DND-41 (cell line): ENCODE measurements around the gene TMEM184B.

ENCODE experiments used
- ATAC-seq: fragments of 200-7000 bp; cut with Tn5 transposase; 3 replicates; pipeline ENCODE4 v1.9.1; 2021; ENCODE audit warnings: low read depth; ENCODE audit not compliant: insufficient read depth
- DNase-seq: peaks from one replicate; pipeline ENCODE4 v3.0.0-alpha.2; 2020
- H2AFZ ChIP-seq: 2 replicates; pipeline ENCODE4 v1.6.0; 2012; ENCODE audit warnings: low read depth, low read length
- H3K27ac ChIP-seq: 2 replicates; pipeline ENCODE4 v1.5.1; 2012; ENCODE audit warnings: low read length, inconsistent platforms
- H3K27me3 ChIP-seq: fragments of 200-600 bp; sonication (generic); 2 replicates; pipeline ENCODE4 v1.6.0; 2012; ENCODE audit warnings: low read length, mild to moderate bottlenecking, inconsistent platforms; ENCODE audit not compliant: insufficient read depth, poor library complexity
- H3K36me3 ChIP-seq: 2 replicates; pipeline ENCODE4 v1.5.1; 2012; ENCODE audit warnings: low read length, inconsistent platforms; ENCODE audit not compliant: insufficient read depth
- H3K4me1 ChIP-seq: 2 replicates; pipeline ENCODE4 v1.5.1; 2012; ENCODE audit warnings: mild to moderate bottlenecking, low read length; ENCODE audit not compliant: insufficient read depth
- H3K4me2 ChIP-seq: 2 replicates; pipeline ENCODE4 v1.6.0; 2012; ENCODE audit warnings: mild to moderate bottlenecking, moderate library complexity, low read length, inconsistent platforms; ENCODE audit not compliant: insufficient read depth
- H3K4me3 ChIP-seq, 2 experiments: fragments of 200-600 bp in 1 of 2; shearing (Covaris generic) in 1 of 2; 2 replicates each; pipeline ENCODE4 v1.5.1; 2012 to 2016; ENCODE audit warnings: inconsistent platforms in 2 of 2, low read length in 2 of 2, mild to moderate bottlenecking in 2 of 2, low read depth in 1 of 2, moderate library complexity in 1 of 2
- H3K79me2 ChIP-seq: 2 replicates; pipeline ENCODE4 v1.6.0; 2012; ENCODE audit warnings: low read length, inconsistent platforms; ENCODE audit not compliant: insufficient read depth
- H3K9ac ChIP-seq: 2 replicates; pipeline ENCODE4 v1.6.0; 2012; ENCODE audit warnings: low read depth, mild to moderate bottlenecking, inconsistent platforms, low read length, moderate library complexity
- H3K9me3 ChIP-seq: 2 replicates; pipeline ENCODE4 v1.5.1; 2012; ENCODE audit warnings: low read length, moderate library complexity, mild to moderate bottlenecking, inconsistent platforms; ENCODE audit not compliant: insufficient read depth, severe bottlenecking
- H4K20me1 ChIP-seq: 2 replicates; pipeline ENCODE4 v1.6.0; 2012; ENCODE audit warnings: low read length; ENCODE audit not compliant: insufficient read depth
- EZH2 ChIP-seq: IDR thresholded peaks from 3 replicates; pipeline ENCODE4 v1.6.1; 2012; ENCODE audit warnings: borderline replicate concordance, low read depth, mild to moderate bottlenecking, moderate library complexity, low read length, inconsistent platforms; ENCODE audit not compliant: severe bottlenecking
- TF ChIP-seq, protein P1 (sequence below): IDR thresholded peaks from 2 replicates; pipeline ENCODE4 v1.5.1; 2012; ENCODE audit warnings: borderline replicate concordance, low read length, moderate library complexity, mild to moderate bottlenecking; ENCODE audit not compliant: poor library complexity, severe bottlenecking; ENCODE audit errors: extremely low read depth

Gene TMEM184B

DNA sequence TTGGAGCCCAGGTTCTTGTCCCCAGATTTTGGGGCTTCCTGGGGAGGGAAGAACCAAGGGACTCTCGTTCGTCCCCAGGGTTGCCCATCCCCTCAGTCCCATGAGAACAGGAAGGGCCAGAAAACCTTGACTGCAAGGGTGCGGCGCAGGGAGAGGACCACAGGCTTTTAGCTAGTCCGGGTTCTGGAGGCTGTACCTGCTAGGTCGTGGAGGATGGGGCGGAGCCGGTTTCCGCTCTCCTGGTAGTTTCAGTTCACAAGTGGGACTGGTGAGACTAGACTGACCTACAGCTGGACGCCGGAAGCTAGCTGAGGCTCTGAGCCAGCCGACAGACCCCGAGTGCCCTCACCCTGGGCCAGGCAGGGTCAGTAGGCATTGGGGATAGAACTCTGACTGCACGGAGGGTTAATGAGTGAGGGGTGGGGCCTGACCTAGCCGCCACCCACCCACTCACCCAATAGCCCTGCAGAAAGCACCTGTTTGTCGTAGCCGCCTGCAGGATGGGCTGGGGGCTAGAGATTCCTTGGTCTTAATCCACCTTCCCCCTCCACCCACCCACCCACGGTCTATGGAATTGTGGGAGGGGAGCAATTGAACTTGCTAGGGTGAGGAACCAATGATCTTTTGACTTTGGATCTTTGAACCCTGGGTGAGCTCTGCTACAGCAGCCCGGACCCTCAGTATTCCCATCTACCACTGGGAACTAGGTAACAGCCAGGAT is 69.6 kb downstream of the TMEM184B start:
- H2AFZ ChIP-seq = peak overlapping the region; percentile 64

DNA sequence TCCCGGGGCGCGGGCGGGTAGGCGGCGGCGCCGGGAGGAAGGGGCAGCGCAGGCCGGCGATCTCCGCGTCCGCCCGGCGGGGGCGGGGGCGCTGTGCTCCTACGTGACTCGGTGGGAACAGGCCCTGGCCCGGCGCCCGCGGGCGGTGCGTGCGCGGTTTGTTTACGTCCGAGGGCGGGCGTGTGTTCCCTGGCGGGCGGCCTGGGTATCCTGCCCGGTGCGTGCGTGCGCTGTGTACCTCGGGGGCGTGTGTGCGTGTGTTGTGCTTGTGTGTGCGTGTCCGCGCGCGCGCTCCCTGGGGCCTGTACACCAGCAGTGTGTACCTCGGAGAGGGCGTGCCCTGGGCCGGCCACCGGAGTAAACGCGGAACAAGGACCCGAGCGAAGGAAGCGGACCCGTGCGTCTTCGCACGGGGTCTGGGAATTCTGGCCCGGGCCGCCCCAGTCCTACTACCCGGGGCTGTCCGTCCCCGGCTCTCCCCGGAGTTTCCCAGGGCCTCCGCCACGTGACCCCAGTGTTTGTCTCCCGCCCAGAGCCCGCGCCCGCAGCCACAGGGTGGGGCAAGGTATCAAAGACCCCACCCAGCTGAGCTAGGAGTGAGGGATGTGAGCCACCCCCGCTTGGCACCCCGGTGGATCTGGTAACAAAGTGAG is 70.2 kb downstream of the TMEM184B start:
- Histone ChIP-seq H3K36me3 (no peaks in the 10 kb centered on the region; the same call in 1 of the 2 replicates), H3K27ac (no peak overlapping the region; the same call in 1 of the 2 replicates), H3K9ac (peak overlapping the region; percentile 62), H3K4me2 (peak overlapping the region; percentile 87), H3K4me1 (peaks cover 35% of the 10 kb centered on the region), H3K27me3 (peaks cover 11% of the 10 kb centered on the region), H2AFZ (peak overlapping the region; percentile 64), H4K20me1 (peaks cover 25% of the 10 kb centered on the region), H3K79me2 (no peaks in the 10 kb centered on the region), H3K4me3 (peak overlapping the region; percentile 43 to 77; a peak in 3 of 4 replicates), H3K9me3 (no peaks in the 10 kb centered on the region)
- peak; percentile 43 for DNase-seq
- peak; percentile 54 for ATAC-seq
- TF ChIP-seq, protein P1, sequence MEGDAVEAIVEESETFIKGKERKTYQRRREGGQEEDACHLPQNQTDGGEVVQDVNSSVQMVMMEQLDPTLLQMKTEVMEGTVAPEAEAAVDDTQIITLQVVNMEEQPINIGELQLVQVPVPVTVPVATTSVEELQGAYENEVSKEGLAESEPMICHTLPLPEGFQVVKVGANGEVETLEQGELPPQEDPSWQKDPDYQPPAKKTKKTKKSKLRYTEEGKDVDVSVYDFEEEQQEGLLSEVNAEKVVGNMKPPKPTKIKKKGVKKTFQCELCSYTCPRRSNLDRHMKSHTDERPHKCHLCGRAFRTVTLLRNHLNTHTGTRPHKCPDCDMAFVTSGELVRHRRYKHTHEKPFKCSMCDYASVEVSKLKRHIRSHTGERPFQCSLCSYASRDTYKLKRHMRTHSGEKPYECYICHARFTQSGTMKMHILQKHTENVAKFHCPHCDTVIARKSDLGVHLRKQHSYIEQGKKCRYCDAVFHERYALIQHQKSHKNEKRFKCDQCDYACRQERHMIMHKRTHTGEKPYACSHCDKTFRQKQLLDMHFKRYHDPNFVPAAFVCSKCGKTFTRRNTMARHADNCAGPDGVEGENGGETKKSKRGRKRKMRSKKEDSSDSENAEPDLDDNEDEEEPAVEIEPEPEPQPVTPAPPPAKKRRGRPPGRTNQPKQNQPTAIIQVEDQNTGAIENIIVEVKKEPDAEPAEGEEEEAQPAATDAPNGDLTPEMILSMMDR = peak; percentile 13
- no peak for TF ChIP-seq EZH2

More for the DNA sequence above, 69.6 kb downstream of the TMEM184B start:
- H3K4me3 ChIP-seq = peak overlapping the region; percentile 43 to 77; a peak in 3 of 4 replicates
- peaks cover 11% of the 10 kb centered on the region for H3K27me3 ChIP-seq
- peak overlapping the region; percentile 25; the same call in 1 of the 2 replicates for H3K27ac ChIP-seq
- H4K20me1 ChIP-seq = peaks cover 25% of the 10 kb centered on the region
- H3K9me3 ChIP-seq = no peaks in the 10 kb centered on the region
- H3K4me2 ChIP-seq = peak overlapping the region; percentile 87
- TF ChIP-seq, protein P1 = no peak
- TF ChIP-seq EZH2 = no peak
- peak overlapping the region; percentile 62 for H3K9ac ChIP-seq
- H3K4me1 ChIP-seq = peaks cover 35% of the 10 kb centered on the region
- no peaks in the 10 kb centered on the region; the same call in 1 of the 2 replicates for H3K36me3 ChIP-seq
- H3K79me2 ChIP-seq = no peaks in the 10 kb centered on the region
- ATAC-seq (no peak), DNase-seq (no peak)

DNA sequence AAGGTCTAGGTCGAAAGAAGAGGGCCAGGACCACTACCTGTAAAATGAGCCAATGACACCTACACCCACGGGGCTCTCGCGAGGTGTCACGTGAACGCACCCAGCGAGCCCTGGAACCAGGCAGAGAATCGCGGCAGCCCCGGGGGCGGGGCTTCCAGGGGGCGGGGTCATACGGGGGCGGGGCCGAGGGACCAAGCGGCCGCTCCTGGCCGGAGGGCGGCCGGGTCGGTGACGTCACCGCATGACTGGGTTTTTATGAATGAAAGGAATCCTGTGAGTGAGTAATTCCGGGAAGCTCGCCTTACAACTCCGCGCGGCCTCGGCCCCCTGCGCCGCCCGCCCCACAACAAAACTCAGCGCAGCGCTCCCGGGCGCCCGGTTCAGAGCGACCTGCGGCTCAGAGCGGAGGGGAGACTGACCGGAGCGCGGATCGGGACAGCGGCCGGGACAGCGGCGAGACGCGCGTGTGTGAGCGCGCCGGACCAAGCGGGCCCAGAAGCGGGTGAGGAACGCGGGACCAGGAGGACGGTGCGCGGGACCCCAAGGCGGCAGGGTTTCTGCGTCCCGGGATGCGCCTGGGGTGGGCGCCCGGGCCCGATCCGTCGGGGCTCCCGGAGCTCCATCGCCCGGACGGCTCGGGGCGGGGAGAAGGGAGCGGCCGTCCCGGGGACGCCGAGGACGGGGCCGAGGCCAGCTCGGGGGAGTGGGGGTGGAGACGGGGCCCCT is 70.9 kb downstream of the TMEM184B start, which contains the start of gene MAFF:
Gene MAFF, plus strand, starts transcription at position 284 of the 726 bp plus-strand sequence. CDS start 11,860 bp downstream, outside the sequence.
- H2AFZ ChIP-seq = peak within 1 kb of the TSS; percentile 76
- H3K9ac ChIP-seq = peak within 1 kb of the TSS; percentile 62
- peaks cover 11% of the 10 kb centered on the region for H3K27me3 ChIP-seq
- peak; percentile 80 for DNase-seq
- no peaks in the 10 kb centered on the region for H3K79me2 ChIP-seq
- no peaks in the 10 kb centered on the region for H3K9me3 ChIP-seq
- H3K4me3 ChIP-seq = peak within 1 kb of the TSS; percentile 43 to 77; a peak in 3 of 4 replicates
- TF ChIP-seq, protein P1 = no peak
- TF ChIP-seq EZH2 = no peak
- peaks cover 25% of the 10 kb centered on the region for H4K20me1 ChIP-seq
- H3K36me3 ChIP-seq = no peaks in the 10 kb centered on the region; the same call in 1 of the 2 replicates
- H3K4me1 ChIP-seq = peaks cover 35% of the 10 kb centered on the region
- peak; percentile 75 for ATAC-seq
- H3K27ac ChIP-seq = no peak within 1 kb of the TSS; the same call in 1 of the 2 replicates
- H3K4me2 ChIP-seq = peak within 1 kb of the TSS; percentile 87
